Type B pancreatic cell (in vitro differentiated cells): ENCODE data around the gene CDC42EP4. TPM values are rescaled to one million over a fixed set of nuclear protein-coding genes. Genes with fewer than 3 reads are reported as not detected.
A peak's percentile ranks its signal among the peaks of the same experiment; 100 is the strongest.

ENCODE experiments used
- DNase-seq: peaks from one replicate; pipeline ENCODE4 v3.0.0; 2021; ENCODE audit warnings: mixed read lengths; ENCODE audit not compliant: unreplicated experiment; ENCODE audit errors: extremely low spot score
- H3K27ac Mint-ChIP-seq: 2 replicates; pipeline ENCODE4 v1.8.0; 2021; ENCODE audit warnings: mild to moderate bottlenecking, mixed read lengths
- H3K27me3 Mint-ChIP-seq: 2 replicates; pipeline ENCODE4 v1.8.0; 2021; ENCODE audit warnings: mixed read lengths
- H3K36me3 Mint-ChIP-seq: 2 replicates; pipeline ENCODE4 v1.8.0; 2021; ENCODE audit warnings: mixed read lengths
- H3K4me1 Mint-ChIP-seq: one replicate; pipeline ENCODE4 v1.8.0; 2021; ENCODE audit warnings: mixed read lengths; ENCODE audit not compliant: unreplicated experiment
- H3K4me3 Mint-ChIP-seq: 2 replicates; pipeline ENCODE4 v1.8.0; 2021; ENCODE audit warnings: mild to moderate bottlenecking, mixed read lengths
- H3K9me3 Mint-ChIP-seq: 2 replicates; pipeline ENCODE4 v1.8.0; 2021; ENCODE audit warnings: mixed read lengths
- total RNA-seq: library from RNA; stranded (reverse); gene quantifications from 2 replicates; pipeline ENCODE4 v1.2.1, GENCODE V29; 2021; ENCODE audit warnings: low replicate concordance
- TF ChIP-seq, protein P1 (sequence below): fragments of 200-600 bp; sonication (generic); conservative IDR thresholded peaks from 2 replicates; pipeline ENCODE4 v1.5.0; 2021; ENCODE audit warnings: antibody characterized with exemption, mild to moderate bottlenecking

The CDC42EP4 gene
- total RNA-seq, 1 donor from 2014 or later, result 78.8 TPM

DNA sequence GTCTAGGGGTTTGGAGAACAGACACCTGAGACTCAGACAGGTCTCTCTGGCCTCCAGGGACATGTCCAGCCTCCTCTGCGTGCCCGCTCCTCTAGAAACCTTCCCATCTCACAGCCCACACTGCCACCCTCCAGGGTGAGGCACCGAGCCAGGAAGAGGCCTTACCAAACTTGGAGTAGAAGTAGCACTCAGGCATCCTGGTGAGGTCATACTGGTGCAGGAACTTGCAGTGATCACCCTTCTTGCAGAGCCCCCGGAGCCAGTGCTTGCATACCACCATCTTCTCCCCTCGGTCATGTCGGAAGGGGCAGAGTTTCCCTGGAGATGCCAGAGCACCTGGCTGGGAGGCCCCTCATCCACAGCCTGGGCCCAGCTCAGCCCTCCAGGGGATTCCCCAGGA is 54.3 kb downstream of the CDC42EP4 start:
- H3K9me3 Mint-ChIP-seq, result no peaks in the 10 kb centered on the region
- no peak overlapping the region for H3K4me3 Mint-ChIP-seq
- peaks cover 5% of the 10 kb centered on the region for H3K27me3 Mint-ChIP-seq
- no peaks in the 10 kb centered on the region for H3K36me3 Mint-ChIP-seq
- no peak for DNase-seq
- H3K27ac Mint-ChIP-seq, result no peak overlapping the region
- peaks cover 26% of the 10 kb centered on the region for H3K4me1 Mint-ChIP-seq
- TF ChIP-seq, protein P1, sequence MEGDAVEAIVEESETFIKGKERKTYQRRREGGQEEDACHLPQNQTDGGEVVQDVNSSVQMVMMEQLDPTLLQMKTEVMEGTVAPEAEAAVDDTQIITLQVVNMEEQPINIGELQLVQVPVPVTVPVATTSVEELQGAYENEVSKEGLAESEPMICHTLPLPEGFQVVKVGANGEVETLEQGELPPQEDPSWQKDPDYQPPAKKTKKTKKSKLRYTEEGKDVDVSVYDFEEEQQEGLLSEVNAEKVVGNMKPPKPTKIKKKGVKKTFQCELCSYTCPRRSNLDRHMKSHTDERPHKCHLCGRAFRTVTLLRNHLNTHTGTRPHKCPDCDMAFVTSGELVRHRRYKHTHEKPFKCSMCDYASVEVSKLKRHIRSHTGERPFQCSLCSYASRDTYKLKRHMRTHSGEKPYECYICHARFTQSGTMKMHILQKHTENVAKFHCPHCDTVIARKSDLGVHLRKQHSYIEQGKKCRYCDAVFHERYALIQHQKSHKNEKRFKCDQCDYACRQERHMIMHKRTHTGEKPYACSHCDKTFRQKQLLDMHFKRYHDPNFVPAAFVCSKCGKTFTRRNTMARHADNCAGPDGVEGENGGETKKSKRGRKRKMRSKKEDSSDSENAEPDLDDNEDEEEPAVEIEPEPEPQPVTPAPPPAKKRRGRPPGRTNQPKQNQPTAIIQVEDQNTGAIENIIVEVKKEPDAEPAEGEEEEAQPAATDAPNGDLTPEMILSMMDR, result no peak

DNA sequence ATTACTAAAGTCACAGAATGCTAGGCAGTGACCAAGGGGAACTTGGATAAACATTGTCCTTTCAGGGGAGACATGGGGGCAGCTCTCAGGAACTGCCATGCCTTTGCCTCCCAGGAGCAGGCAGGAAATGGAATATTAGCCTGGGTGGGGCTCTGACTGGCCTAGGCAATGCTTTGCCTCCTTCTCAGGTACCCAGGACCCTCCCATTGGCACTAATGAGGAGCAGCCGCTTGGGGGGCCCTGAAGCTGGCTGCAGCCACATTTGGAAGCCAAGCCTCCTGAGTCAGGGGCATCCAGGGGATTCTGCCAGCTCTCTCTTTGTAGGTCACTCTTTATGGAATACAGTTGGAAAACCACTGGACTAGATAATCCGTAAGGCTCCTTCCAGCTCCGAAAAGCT is 55.6 kb downstream of the CDC42EP4 start:
- no peak for DNase-seq
- TF ChIP-seq, protein P1, result no peak
- Mint-ChIP-seq H3K27me3 (peaks cover 13% of the 10 kb centered on the region), H3K4me3 (no peak overlapping the region), H3K27ac (no peak overlapping the region), H3K9me3 (no peaks in the 10 kb centered on the region), H3K4me1 (peaks cover 19% of the 10 kb centered on the region), H3K36me3 (no peaks in the 10 kb centered on the region)

GRCh38 chr17:73255671-73256181 is 56.1 kb downstream of the CDC42EP4 start:
- Mint-ChIP-seq H3K4me1 (peaks cover 15% of the 10 kb centered on the region), H3K36me3 (no peaks in the 10 kb centered on the region), H3K4me3 (no peak overlapping the region), H3K9me3 (no peaks in the 10 kb centered on the region), H3K27ac (peak overlapping the region; percentile 34), H3K27me3 (peaks cover 13% of the 10 kb centered on the region)
- DNase-seq, result no peak
- TF ChIP-seq, protein P1, result peak; percentile 100

DNA sequence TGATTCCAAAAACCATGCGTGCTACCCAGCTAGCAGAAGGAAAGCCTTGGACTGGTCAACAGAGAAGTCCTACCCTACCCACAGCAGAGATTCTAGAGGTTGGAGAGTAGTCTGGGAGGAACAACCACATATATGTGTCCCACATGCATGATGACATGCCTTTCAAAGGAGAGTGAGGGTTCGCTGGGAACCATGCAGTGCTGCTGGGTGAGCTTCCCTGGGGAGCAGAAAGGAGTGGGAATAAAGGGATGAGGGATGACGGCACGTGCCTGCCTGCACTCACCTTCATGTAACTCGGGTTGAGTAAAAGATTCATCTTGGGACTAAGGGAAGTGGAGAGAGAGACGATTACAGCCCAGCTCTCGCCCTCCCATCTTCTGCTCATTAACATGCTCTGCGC is 59.9 kb downstream of the CDC42EP4 start:
- peaks cover 8% of the 10 kb centered on the region for H3K4me1 Mint-ChIP-seq
- H3K4me3 Mint-ChIP-seq, result no peak overlapping the region
- no peaks in the 10 kb centered on the region for H3K36me3 Mint-ChIP-seq
- peaks cover 13% of the 10 kb centered on the region for H3K27me3 Mint-ChIP-seq
- TF ChIP-seq, protein P1, result no peak
- H3K9me3 Mint-ChIP-seq, result no peaks in the 10 kb centered on the region
- H3K27ac Mint-ChIP-seq, result no peak overlapping the region
- no peak for DNase-seq

- TF ChIP-seq, protein P1, result no peak
- Mint-ChIP-seq H3K4me1 (peaks cover 7% of the 10 kb centered on the region), H3K9me3 (no peaks in the 10 kb centered on the region), H3K4me3 (no peak overlapping the region), H3K36me3 (peaks cover 3% of the 10 kb centered on the region), H3K27me3 (peaks cover 13% of the 10 kb centered on the region), H3K27ac (no peak overlapping the region)
- no peak for DNase-seq
Observed at GRCh38 chr17:73250851-73251640, 60.8 kb downstream of the CDC42EP4 start.
